Neural crest cell (in vitro differentiated cells): ENCODE measurements around the gene FNDC11. TPM values are rescaled to one million over a fixed set of nuclear protein-coding genes. Genes with fewer than 3 reads are reported as not detected.

Experiments
- DNase-seq: peaks from one replicate; pipeline ENCODE4 v3.0.0; 2021; ENCODE audit warnings: low read depth, mixed read lengths, low spot score
- H3K27ac Mint-ChIP-seq: one replicate; pipeline ENCODE4 v1.8.0; 2021; ENCODE audit warnings: mild to moderate bottlenecking, mixed read lengths; ENCODE audit not compliant: unreplicated experiment
- H3K27me3 Mint-ChIP-seq: 2 replicates; pipeline ENCODE4 v1.8.0; 2021; ENCODE audit warnings: low read depth, mild to moderate bottlenecking, mixed read lengths
- H3K36me3 Mint-ChIP-seq: 2 replicates; pipeline ENCODE4 v1.8.0; 2021; ENCODE audit warnings: low read depth, mild to moderate bottlenecking, mixed read lengths
- H3K4me1 Mint-ChIP-seq: 2 replicates; pipeline ENCODE4 v1.8.0; 2021; ENCODE audit warnings: mixed read lengths
- H3K4me3 Mint-ChIP-seq: one replicate; pipeline ENCODE4 v1.8.0; 2021; ENCODE audit warnings: mild to moderate bottlenecking, mixed read lengths
- H3K9me3 Mint-ChIP-seq: 2 replicates; pipeline ENCODE4 v1.8.0; 2021; ENCODE audit warnings: mixed read lengths
- CTCF ChIP-seq: fragments of 200-600 bp; sonication (generic); conservative IDR thresholded peaks from 2 replicates; pipeline ENCODE4 v1.5.0; 2021; ENCODE audit warnings: antibody characterized with exemption, mild to moderate bottlenecking
- total RNA-seq: library from RNA; stranded (reverse); gene quantifications from 2 replicates; pipeline ENCODE4 v1.2.1, GENCODE V29; 2021

FNDC11 gene
- total RNA-seq, 1 donor from 2014 or later: 1.9 TPM

GRCh38 chr20:63532449-63532971, 21.4 kb upstream of the FNDC11 start:
- Mint-ChIP-seq H3K4me1 (peaks cover 20% of the 10 kb centered on the region), H3K27me3 (peaks cover 9% of the 10 kb centered on the region), H3K9me3 (no peaks in the 10 kb centered on the region), H3K36me3 (no peaks in the 10 kb centered on the region), H3K27ac (no peak overlapping the region), H3K4me3 (no peak overlapping the region)
- DNase-seq: no peak
- no peak for TF ChIP-seq CTCF

GRCh38 chr20:63533388-63533787, 20.6 kb upstream of the FNDC11 start:
- Mint-ChIP-seq H3K36me3 (no peaks in the 10 kb centered on the region), H3K27me3 (peaks cover 9% of the 10 kb centered on the region), H3K4me3 (no peak overlapping the region), H3K9me3 (no peaks in the 10 kb centered on the region), H3K4me1 (peaks cover 16% of the 10 kb centered on the region), H3K27ac (no peak overlapping the region)
- DNase-seq: no peak
- TF ChIP-seq CTCF: no peak

GRCh38 chr20:63533871-63534393, 20.0 kb upstream of the FNDC11 start:
- Mint-ChIP-seq H3K4me1 (peaks cover 13% of the 10 kb centered on the region), H3K4me3 (no peak overlapping the region), H3K27ac (no peak overlapping the region), H3K27me3 (peaks cover 7% of the 10 kb centered on the region), H3K9me3 (no peaks in the 10 kb centered on the region), H3K36me3 (no peaks in the 10 kb centered on the region)
- no peak for TF ChIP-seq CTCF
- DNase-seq: no peak

- Mint-ChIP-seq H3K27ac (no peak overlapping the region), H3K4me1 (peaks cover 9% of the 10 kb centered on the region), H3K4me3 (no peak overlapping the region), H3K27me3 (peaks cover 5% of the 10 kb centered on the region), H3K9me3 (no peaks in the 10 kb centered on the region), H3K36me3 (no peaks in the 10 kb centered on the region)
- no peak for TF ChIP-seq CTCF
- no peak for DNase-seq
These were observed 19.5 kb upstream of the FNDC11 start for GRCh38 chr20:63534427-63534830.

- peaks cover 5% of the 10 kb centered on the region for H3K27me3 Mint-ChIP-seq
- no peak for TF ChIP-seq CTCF
- DNase-seq: no peak
- no peak overlapping the region for H3K4me3 Mint-ChIP-seq
- H3K27ac Mint-ChIP-seq: no peak overlapping the region
- H3K4me1 Mint-ChIP-seq: peaks cover 9% of the 10 kb centered on the region
- H3K9me3 Mint-ChIP-seq: no peaks in the 10 kb centered on the region
- H3K36me3 Mint-ChIP-seq: no peaks in the 10 kb centered on the region
These were observed 18.9 kb upstream of the FNDC11 start for GRCh38 chr20:63534831-63535651.
